Natural killer cell (primary cell): ENCODE measurements around the gene PFKFB3. TPM values are rescaled to one million over a fixed set of nuclear protein-coding genes. Genes with fewer than 3 reads are reported as not detected.
"Not testable (repeated sequence)": the region's sequence is repeated elsewhere in the genome, so short reads cannot be mapped to it uniquely, and the experiment has no call there.

Experiments used
- ATAC-seq, 3 donors: fragments of 150-1000 bp in 2 of 3; fragments of 200-7000 bp in 1 of 3; cut with Tn5 transposase; 1 replicate in 1 of 3; 2 replicates in 2 of 3; pipeline ENCODE4 v1.10.0; 2021; ENCODE audit warnings: mild to moderate bottlenecking in 2 of 3, moderate library complexity in 2 of 3
- DNase-seq, 2 donors: peaks; one replicate each; pipeline versions ENCODE4 v3.0.0 to v3.0.0-alpha.2; 2013 to 2021; ENCODE audit warnings: mixed read lengths in 1 of 2
- H3K27ac ChIP-seq: one replicate; pipeline ENCODE4 v1.5.1; 2013; ENCODE audit warnings: mild to moderate bottlenecking, low read length
- H3K27me3 ChIP-seq: one replicate; pipeline ENCODE4 v1.6.1; 2013; ENCODE audit warnings: low read length; ENCODE audit not compliant: control insufficient read depth, insufficient read depth
- H3K36me3 ChIP-seq: one replicate; pipeline ENCODE4 v1.6.1; 2013; ENCODE audit warnings: low read length; ENCODE audit not compliant: control insufficient read depth, insufficient read depth
- H3K4me1 ChIP-seq: one replicate; pipeline ENCODE4 v1.6.1; 2013; ENCODE audit warnings: low read length; ENCODE audit not compliant: control insufficient read depth, insufficient read depth
- H3K4me3 ChIP-seq: one replicate; pipeline ENCODE4 v1.5.1; 2013; ENCODE audit warnings: low read length
- H3K9me3 ChIP-seq: one replicate; pipeline ENCODE4 v1.6.1; 2013; ENCODE audit warnings: low read length; ENCODE audit not compliant: control insufficient read depth, insufficient read depth
- H3K27ac Mint-ChIP-seq, 2 donors: one replicate each; pipeline ENCODE4 v1.8.0; 2022; ENCODE audit warnings: mild to moderate bottlenecking in 2 of 2, mixed read lengths in 2 of 2, moderate library complexity in 1 of 2
- H3K27me3 Mint-ChIP-seq, 2 donors: one replicate each; pipeline ENCODE4 v1.8.0; 2022; ENCODE audit warnings: low read depth in 2 of 2, mixed read lengths in 2 of 2
- H3K36me3 Mint-ChIP-seq: one replicate; pipeline ENCODE4 v1.8.0; 2022; ENCODE audit warnings: mixed read lengths
- H3K4me1 Mint-ChIP-seq, 2 donors: one replicate each; pipeline ENCODE4 v1.8.0; 2022; ENCODE audit warnings: mixed read lengths in 2 of 2
- H3K4me3 Mint-ChIP-seq: one replicate; pipeline ENCODE4 v1.8.0; 2022; ENCODE audit warnings: mild to moderate bottlenecking, moderate library complexity, mixed read lengths
- H3K9me3 Mint-ChIP-seq, 2 donors: one replicate each; pipeline ENCODE4 v1.8.0; 2022; ENCODE audit warnings: mixed read lengths in 2 of 2
- CTCF ChIP-seq: fragments of 200-600 bp; IDR thresholded peaks from one replicate; pipeline ENCODE4 v1.8.0; 2022; ENCODE audit warnings: antibody characterized with exemption
- WGBS: methylation state at CpG from one replicate; pipeline ENCODE4 v1.1.7; 2013; ENCODE audit warnings: missing lambda C conversion rate; ENCODE audit not compliant: insufficient coverage; 5-methylcytosine and 5-hydroxymethylcytosine counted together
- intact Hi-C: fragments of 100-400 bp; cut with micrococcal nuclease; formaldehyde crosslinking; loops from one replicate; pipeline ENCODE4 v1.14.2; 2022
- total RNA-seq, 4 donors: library from RNA; stranded (reverse); fragments of 120-200 nt in 1 of 4; gene quantifications; one replicate each; pipeline versions ENCODE4 v1.2.3 to v1.2.4, GENCODE V29; 2013 to 2022

PFKFB3 gene
- total RNA-seq, 3 donors from 2014 or later (not counting 1 experiment from before 2014, with no cell fraction given) = 33.4 to 59.7 (median 39.0) TPM

- Mint-ChIP-seq H3K27me3 (no peaks in the 10 kb centered on the region), H3K36me3 (no peaks in the 10 kb centered on the region), H3K9me3 (no peaks in the 10 kb centered on the region), H3K4me1 (peaks cover 32 to 47% of the 10 kb centered on the region in 2 donors), H3K4me3 (peak overlapping the region; percentile 97), H3K27ac (peak overlapping the region; percentile 90 to 96)
- Histone ChIP-seq H3K4me1 (peaks cover 18% of the 10 kb centered on the region), H3K36me3 (peaks cover 8% of the 10 kb centered on the region), H3K27me3 (no peaks in the 10 kb centered on the region), H3K9me3 (no peaks in the 10 kb centered on the region), H3K4me3 (peak overlapping the region; percentile 92), H3K27ac (peak overlapping the region; percentile 88)
- WGBS = under 1% methylated on average over 91 of the region's 91 CpGs
- intact Hi-C loops = loop anchor here (5.0 kb wide), 1 partner anchor 39 kb away; the partner anchor contains the start of gene PFKFB3
- ATAC-seq = peak; percentile 94 to 100 (median 97)
- TF ChIP-seq CTCF = no peak
- DNase-seq = peak; percentile 91 to 96
Observed at GRCh38 chr10:6163364-6164270, 39.1 kb upstream of the PFKFB3 start.

GRCh38 chr10:6164271-6165095 is 38.2 kb upstream of the PFKFB3 start:
- no peaks in the 10 kb centered on the region for H3K9me3 Mint-ChIP-seq
- Histone ChIP-seq H3K36me3 (peaks cover 8% of the 10 kb centered on the region), H3K4me1 (peaks cover 18% of the 10 kb centered on the region), H3K4me3 (peak overlapping the region; percentile 92), H3K9me3 (no peaks in the 10 kb centered on the region), H3K27me3 (no peaks in the 10 kb centered on the region), H3K27ac (peak overlapping the region; percentile 88)
- ATAC-seq (no peak), DNase-seq (no peak)
- no peaks in the 10 kb centered on the region for H3K27me3 Mint-ChIP-seq
- intact Hi-C loops = loop anchor here (5.0 kb wide), 1 partner anchor 38 kb away; the partner anchor contains the start of gene PFKFB3
- 40% methylated on average over 16 of the region's 16 CpGs for WGBS
- no peak for TF ChIP-seq CTCF
- no peaks in the 10 kb centered on the region for H3K36me3 Mint-ChIP-seq
- peak overlapping the region; percentile 97 for H3K4me3 Mint-ChIP-seq
- peaks cover 35 to 55% of the 10 kb centered on the region in 2 donors for H3K4me1 Mint-ChIP-seq
- H3K27ac Mint-ChIP-seq = peak overlapping the region; percentile 90 to 96

GRCh38 chr10:6165221-6165725 is 37.5 kb upstream of the PFKFB3 start:
- intact Hi-C loops = no loop called here
- no peaks in the 10 kb centered on the region for H3K27me3 ChIP-seq
- no peak overlapping the region for H3K27ac ChIP-seq
- peaks cover 8% of the 10 kb centered on the region for H3K36me3 ChIP-seq
- peaks cover 43 to 57% of the 10 kb centered on the region in 2 donors for H3K4me1 Mint-ChIP-seq
- no peaks in the 10 kb centered on the region for H3K27me3 Mint-ChIP-seq
- H3K36me3 Mint-ChIP-seq = no peaks in the 10 kb centered on the region
- H3K27ac Mint-ChIP-seq = peak overlapping the region; percentile 90 to 96
- TF ChIP-seq CTCF = no peak
- no peaks in the 10 kb centered on the region for H3K9me3 ChIP-seq
- no peaks in the 10 kb centered on the region for H3K9me3 Mint-ChIP-seq
- DNase-seq (no peak), ATAC-seq (no peak)
- 86% methylated on average over 5 of the region's 6 CpGs for WGBS
- no peak overlapping the region for H3K4me3 ChIP-seq
- H3K4me1 ChIP-seq = peaks cover 18% of the 10 kb centered on the region
- peak overlapping the region; percentile 97 for H3K4me3 Mint-ChIP-seq

- H3K4me3 Mint-ChIP-seq = peak overlapping the region; percentile 47
Observed at GRCh38 chr10:6165933-6166332, 36.8 kb upstream of the PFKFB3 start.

More at GRCh38 chr10:6165933-6166332, 36.8 kb upstream of the PFKFB3 start:
- H3K9me3 Mint-ChIP-seq, H3K4me3 ChIP-seq, H3K9me3 ChIP-seq, H3K36me3 ChIP-seq, H3K27ac ChIP-seq, H3K36me3 Mint-ChIP-seq, intact Hi-C loops, H3K27me3 Mint-ChIP-seq, DNase-seq, H3K27me3 ChIP-seq, ATAC-seq: not testable (repeated sequence)
- peaks cover 18% of the 10 kb centered on the region for H3K4me1 ChIP-seq
- WGBS = 97% methylated on average over 15 of the region's 15 CpGs
- peaks cover 48 to 57% of the 10 kb centered on the region in 2 donors for H3K4me1 Mint-ChIP-seq
- H3K27ac Mint-ChIP-seq = peak overlapping the region; percentile 90 to 96
